Tibial artery (tissue), 4 donors: ENCODE data around the gene ARSG.

ENCODE experiments used
- DNase-seq, 2 donors: peaks; one replicate each; pipeline ENCODE4 v3.0.0-alpha.2; 2019
- H3K27ac ChIP-seq, 2 donors: fragments of 200-600 bp; sonication (generic) in 1 of 2; 1 replicate in 1 of 2; 2 replicates in 1 of 2; pipeline ENCODE4 v1.5.1; 2018 to 2019; ENCODE audit warnings: mild to moderate bottlenecking in 1 of 2
- H3K27me3 ChIP-seq, 2 donors: fragments of 200-600 bp; sonication (generic) in 1 of 2; one replicate each; pipeline versions ENCODE4 v1.5.1 to v1.6.0; 2016 to 2019
- H3K36me3 ChIP-seq, 3 donors: fragments of 200-600 bp; sonication (generic) in 2 of 3; one replicate each; pipeline ENCODE4 v1.5.1; 2016 to 2019; ENCODE audit warnings: mild to moderate bottlenecking in 2 of 3
- H3K4me1 ChIP-seq, 4 donors: fragments of 200-600 bp; sonication (generic) in 2 of 4; 1 replicate in 3 of 4; 2 replicates in 1 of 4; pipeline ENCODE4 v1.5.1; 2016 to 2019
- H3K4me3 ChIP-seq, 2 donors: fragments of 200-600 bp; sonication (generic) in 1 of 2; 1 replicate in 1 of 2; 2 replicates in 1 of 2; pipeline ENCODE4 v1.5.1; 2018 to 2019; ENCODE audit warnings: mild to moderate bottlenecking in 2 of 2
- H3K9me3 ChIP-seq, 3 donors: fragments of 200-600 bp; sonication (generic) in 1 of 3; one replicate each; pipeline ENCODE4 v1.5.1; 2016 to 2019
- intact Hi-C: fragments of 100-400 bp; cut with DNase I; formaldehyde crosslinking; loops from one replicate; pipeline ENCODE4 v1.15.0; 2023; ENCODE audit warnings: low total_unique reads
- TF ChIP-seq, protein P1 (sequence below), 2 experiments: fragments of 200-600 bp in 1 of 2; fragments of 450-650 bp in 1 of 2; IDR thresholded peaks; one replicate each; pipeline ENCODE4 v1.5.1; 2017 to 2019; ENCODE audit warnings: antibody characterized with exemption in 2 of 2, mild to moderate bottlenecking in 1 of 2, moderate library complexity in 1 of 2

ARSG gene

DNA sequence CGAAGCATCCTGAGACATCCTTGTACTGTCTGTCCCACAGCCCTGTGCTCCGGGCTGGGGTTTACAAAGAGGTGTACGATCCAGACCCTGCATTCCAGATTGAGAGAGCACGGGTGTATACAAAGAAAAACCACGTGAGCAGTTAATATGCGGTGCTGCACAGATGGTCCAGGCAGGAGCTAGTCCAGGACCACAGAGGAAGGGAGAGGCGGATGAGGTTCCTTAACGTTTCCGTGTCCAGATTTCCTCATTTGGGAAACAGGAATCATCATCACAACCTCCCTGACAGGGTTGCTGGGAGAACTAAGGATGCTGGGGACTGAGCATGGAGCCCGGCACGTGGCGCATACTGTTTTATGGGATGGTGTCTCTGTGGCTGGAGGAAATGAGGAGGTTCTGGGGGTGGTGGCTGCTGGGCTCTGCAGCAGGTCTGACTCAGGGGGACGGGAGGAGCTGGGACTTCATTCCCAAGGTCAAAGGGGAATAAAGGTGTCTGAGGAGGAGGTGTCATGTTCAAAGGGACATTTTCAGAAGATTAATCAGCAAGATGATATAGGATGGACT lies 139.8 kb downstream of the ARSG start:
- intact Hi-C loops = loop anchor here (10.0 kb wide), 1 partner anchor 166 kb away; no protein-coding TSS in a partner anchor
- H3K36me3 ChIP-seq = peaks cover 98 to 100% (median 98%) of the 10 kb centered on the region in 3 donors
- TF ChIP-seq, protein P1, sequence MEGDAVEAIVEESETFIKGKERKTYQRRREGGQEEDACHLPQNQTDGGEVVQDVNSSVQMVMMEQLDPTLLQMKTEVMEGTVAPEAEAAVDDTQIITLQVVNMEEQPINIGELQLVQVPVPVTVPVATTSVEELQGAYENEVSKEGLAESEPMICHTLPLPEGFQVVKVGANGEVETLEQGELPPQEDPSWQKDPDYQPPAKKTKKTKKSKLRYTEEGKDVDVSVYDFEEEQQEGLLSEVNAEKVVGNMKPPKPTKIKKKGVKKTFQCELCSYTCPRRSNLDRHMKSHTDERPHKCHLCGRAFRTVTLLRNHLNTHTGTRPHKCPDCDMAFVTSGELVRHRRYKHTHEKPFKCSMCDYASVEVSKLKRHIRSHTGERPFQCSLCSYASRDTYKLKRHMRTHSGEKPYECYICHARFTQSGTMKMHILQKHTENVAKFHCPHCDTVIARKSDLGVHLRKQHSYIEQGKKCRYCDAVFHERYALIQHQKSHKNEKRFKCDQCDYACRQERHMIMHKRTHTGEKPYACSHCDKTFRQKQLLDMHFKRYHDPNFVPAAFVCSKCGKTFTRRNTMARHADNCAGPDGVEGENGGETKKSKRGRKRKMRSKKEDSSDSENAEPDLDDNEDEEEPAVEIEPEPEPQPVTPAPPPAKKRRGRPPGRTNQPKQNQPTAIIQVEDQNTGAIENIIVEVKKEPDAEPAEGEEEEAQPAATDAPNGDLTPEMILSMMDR (IDR thresholded peaks at IDR 0.05) = no peak

DNA sequence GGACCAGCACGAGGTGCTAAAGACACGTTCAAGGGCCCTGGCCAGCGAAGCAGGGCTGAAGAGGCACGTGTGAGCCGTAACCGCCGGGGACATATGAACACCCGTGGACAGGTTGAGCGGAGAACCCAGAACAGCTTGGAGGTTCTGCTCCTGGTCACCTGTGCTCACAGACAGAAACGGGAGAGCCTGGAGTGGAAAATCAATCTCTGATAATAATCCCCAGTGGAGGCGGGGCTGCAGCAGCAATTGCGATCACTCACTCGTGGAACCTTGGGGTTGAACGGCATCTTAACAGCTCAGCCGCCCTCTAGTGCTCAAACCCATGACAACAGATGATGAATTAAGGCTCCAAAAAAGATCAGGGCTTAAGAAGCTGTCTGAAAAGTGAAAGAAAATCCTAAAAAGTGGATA lies 140.4 kb downstream of the ARSG start:
- no peaks in the 10 kb centered on the region for H3K4me1 ChIP-seq
- no peak overlapping the region for H3K27ac ChIP-seq
- intact Hi-C loops = loop anchor here (10.0 kb wide), 1 partner anchor 167 kb away; no protein-coding TSS in a partner anchor
- peaks cover 92 to 95% (median 92%) of the 10 kb centered on the region in 3 donors for H3K36me3 ChIP-seq
- no peaks in the 10 kb centered on the region for H3K27me3 ChIP-seq
- DNase-seq = peak in 1 of 2 donors; percentile 40
- H3K4me3 ChIP-seq = no peak overlapping the region
- no peaks in the 10 kb centered on the region for H3K9me3 ChIP-seq
- TF ChIP-seq, protein P1 (IDR thresholded peaks at IDR 0.05) = no peak

More for the DNA sequence above, 139.8 kb downstream of the ARSG start:
- H3K9me3 ChIP-seq = no peaks in the 10 kb centered on the region
- no peaks in the 10 kb centered on the region for H3K4me1 ChIP-seq
- H3K4me3 ChIP-seq = no peak overlapping the region
- peak in 1 of 2 donors; percentile 34 for DNase-seq
- no peak overlapping the region for H3K27ac ChIP-seq
- no peaks in the 10 kb centered on the region for H3K27me3 ChIP-seq

DNA sequence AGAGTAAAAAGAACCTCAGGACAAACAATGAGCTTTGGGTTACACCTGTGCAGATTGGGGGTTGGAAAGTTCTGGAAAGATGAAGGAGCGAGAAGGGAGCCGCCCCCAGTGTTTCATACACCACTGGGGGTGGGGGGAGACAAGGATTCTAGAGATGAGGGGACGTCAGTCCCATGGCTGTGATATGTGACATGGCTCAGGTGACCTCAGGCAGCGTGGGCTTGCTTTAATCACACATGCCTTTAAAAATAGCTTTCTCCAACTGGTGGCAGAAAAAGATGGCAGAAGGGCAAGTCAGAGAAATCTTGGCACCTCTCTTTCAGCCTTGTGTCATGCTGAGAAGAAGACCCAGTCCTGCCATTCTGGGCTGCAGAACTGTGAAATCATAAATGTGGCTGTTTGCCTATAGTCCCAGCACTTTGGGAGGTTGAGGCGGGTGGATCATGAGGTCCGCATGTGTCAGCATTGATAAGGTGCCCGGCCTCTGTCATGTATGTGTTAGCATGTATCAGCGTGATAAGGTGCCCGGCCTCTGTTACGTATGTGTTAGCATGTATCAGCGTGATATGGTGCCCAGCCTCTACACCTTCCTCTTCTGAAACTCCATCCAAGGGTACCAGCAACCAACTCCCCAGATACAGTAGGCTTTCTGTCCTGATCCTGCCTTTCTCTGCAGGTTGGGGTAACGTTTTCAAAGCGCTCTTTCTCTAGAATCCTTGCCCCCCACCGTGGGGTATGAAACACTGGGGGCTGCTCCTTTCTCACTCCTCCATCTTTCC lies 141.0 kb downstream of the ARSG start:
- DNase-seq = peak in 1 of 2 donors; percentile 51
- Histone ChIP-seq H3K36me3 (peaks cover 86 to 89% (median 87%) of the 10 kb centered on the region in 3 donors), H3K9me3 (no peaks in the 10 kb centered on the region), H3K4me1 (no peaks in the 10 kb centered on the region), H3K4me3 (no peak overlapping the region), H3K27ac (no peak overlapping the region), H3K27me3 (no peaks in the 10 kb centered on the region)
- TF ChIP-seq, protein P1 (IDR thresholded peaks at IDR 0.05) = no peak
- intact Hi-C loops = loop anchor here (10.0 kb wide), 1 partner anchor 167 kb away; no protein-coding TSS in a partner anchor

DNA sequence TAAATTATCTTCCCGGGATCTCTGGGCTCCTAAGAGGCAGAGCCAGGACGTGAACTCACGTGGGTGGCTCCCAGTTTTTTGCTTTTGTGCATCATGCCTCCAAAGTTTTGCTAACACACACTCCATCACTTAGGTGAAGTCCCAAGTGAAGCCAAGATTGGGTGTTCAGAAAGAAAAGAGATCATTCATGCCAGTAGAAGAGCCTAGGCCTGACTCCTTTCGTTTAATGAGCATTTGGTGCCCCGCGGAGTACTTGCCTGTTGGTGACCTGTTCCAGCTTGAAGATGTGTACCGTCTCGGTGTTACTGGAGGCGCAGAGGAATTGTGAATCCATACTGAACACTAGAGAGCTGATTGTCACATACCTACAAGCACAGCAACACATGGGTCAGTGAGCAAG lies 141.9 kb downstream of the ARSG start:
- H3K36me3 ChIP-seq = peaks cover 77 to 81% (median 78%) of the 10 kb centered on the region in 3 donors
- TF ChIP-seq, protein P1 (IDR thresholded peaks at IDR 0.05) = no peak
- intact Hi-C loops = loop anchor here (10.0 kb wide), 1 partner anchor 168 kb away; no protein-coding TSS in a partner anchor
- H3K4me1 ChIP-seq = no peaks in the 10 kb centered on the region
- no peak overlapping the region for H3K27ac ChIP-seq
- no peaks in the 10 kb centered on the region for H3K27me3 ChIP-seq
- H3K4me3 ChIP-seq = no peak overlapping the region
- peak in 1 of 2 donors; percentile 25 for DNase-seq
- H3K9me3 ChIP-seq = no peaks in the 10 kb centered on the region

DNA sequence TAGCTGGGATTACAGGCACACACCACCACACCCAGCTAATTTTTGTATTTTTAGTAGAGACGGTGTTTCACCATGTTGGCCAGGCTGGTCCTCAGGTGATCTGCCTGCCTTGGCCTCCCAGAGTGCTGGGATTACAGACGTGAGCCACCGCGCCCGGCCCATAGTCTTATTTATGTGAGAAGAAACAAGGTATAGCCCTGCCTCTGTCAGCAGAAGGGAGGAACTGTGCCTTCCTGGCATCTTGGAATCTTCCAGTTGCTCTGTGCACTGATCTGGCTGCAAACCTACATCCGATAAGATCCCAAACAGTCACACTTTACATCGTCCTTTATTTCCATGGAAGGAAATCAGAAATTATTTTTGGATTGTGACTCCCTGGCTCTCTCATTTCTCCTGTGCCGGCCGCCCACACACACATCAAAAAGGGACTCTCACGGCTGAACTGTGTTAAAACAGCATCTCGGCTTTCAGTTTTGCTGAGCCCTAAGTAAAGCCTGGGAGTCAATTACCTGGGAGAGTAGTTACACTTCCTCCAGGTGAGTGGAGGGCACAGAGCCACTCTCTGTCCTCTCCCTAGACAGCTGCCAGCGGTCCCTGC lies 142.7 kb downstream of the ARSG start:
- Histone ChIP-seq H3K4me3 (no peak overlapping the region), H3K27me3 (no peaks in the 10 kb centered on the region), H3K4me1 (no peaks in the 10 kb centered on the region), H3K9me3 (no peaks in the 10 kb centered on the region), H3K27ac (no peak overlapping the region), H3K36me3 (peaks cover 69 to 81% (median 70%) of the 10 kb centered on the region in 3 donors)
- peak in 1 of 2 donors; percentile 31 for DNase-seq
- intact Hi-C loops = loop anchor here (10.0 kb wide), 1 partner anchor 169 kb away; no protein-coding TSS in a partner anchor
- TF ChIP-seq, protein P1 (IDR thresholded peaks at IDR 0.05) = no peak
